Smooth muscle cell (in vitro differentiated cells): ENCODE data around the gene PRPF4. TPM values are rescaled to one million over a fixed set of nuclear protein-coding genes. Genes with fewer than 3 reads are reported as not detected.

ENCODE experiments used
- DNase-seq: peaks from one replicate; lab custom pipeline; 2025; ENCODE audit not compliant: unreplicated experiment; lab: John Stamatoyannopoulos, UW
- H2AFZ ChIP-seq: fragments of 200-600 bp; sonication (generic); 2 replicates; pipeline ENCODE4 v1.6.0; 2016; ENCODE audit warnings: antibody characterized with exemption, low read depth, mild to moderate bottlenecking
- H3F3A ChIP-seq: fragments of 200-600 bp; sonication (generic); 2 replicates; pipeline ENCODE4 v1.6.0; 2017; ENCODE audit warnings: antibody characterized with exemption, low read depth
- H3K27ac ChIP-seq: fragments of 200-600 bp; sonication (generic); 2 replicates; pipeline ENCODE4 v1.5.1; 2016; ENCODE audit warnings: low read depth, mild to moderate bottlenecking
- H3K27me3 ChIP-seq: fragments of 200-600 bp; sonication (generic); 2 replicates; pipeline ENCODE4 v1.6.1; 2016; ENCODE audit warnings: low read depth, mild to moderate bottlenecking
- H3K36me3 ChIP-seq: fragments of 200-600 bp; sonication (generic); 2 replicates; pipeline ENCODE4 v1.5.1; 2016; ENCODE audit warnings: low read depth
- H3K4me1 ChIP-seq: fragments of 200-600 bp; sonication (generic); 2 replicates; pipeline ENCODE4 v1.5.1; 2016; ENCODE audit warnings: low read depth
- H3K4me2 ChIP-seq: fragments of 200-600 bp; sonication (generic); 2 replicates; pipeline ENCODE4 v1.6.0; 2016; ENCODE audit warnings: mild to moderate bottlenecking
- H3K4me3 ChIP-seq: fragments of 200-600 bp; sonication (generic); 2 replicates; pipeline ENCODE4 v1.5.1; 2016; ENCODE audit warnings: mild to moderate bottlenecking
- H3K79me2 ChIP-seq: fragments of 200-600 bp; sonication (generic); 2 replicates; pipeline ENCODE4 v1.6.0; 2016; ENCODE audit warnings: low read depth, mild to moderate bottlenecking
- H3K9ac ChIP-seq: fragments of 200-600 bp; sonication (generic); 2 replicates; pipeline ENCODE4 v1.6.0; 2016; ENCODE audit warnings: low read depth
- H3K9me3 ChIP-seq: fragments of 200-600 bp; sonication (generic); replicated peaks from 2 replicates; pipeline ENCODE4 v1.5.1; 2016; ENCODE audit warnings: low read depth
- H4K20me1 ChIP-seq: fragments of 200-600 bp; sonication (generic); 2 replicates; pipeline ENCODE4 v1.6.0; 2016; ENCODE audit warnings: low read depth
- CTCF ChIP-seq: fragments of 200-600 bp; sonication (generic); IDR thresholded peaks from 2 replicates; pipeline ENCODE4 v1.5.1; 2017; ENCODE audit warnings: borderline replicate concordance, mild to moderate bottlenecking, antibody characterized with exemption; ENCODE audit not compliant: insufficient read depth, poor library complexity, severe bottlenecking
- WGBS: methylation state at CpG from one replicate; pipeline ENCODE4 v1.1.7; 2016; ENCODE audit warnings: low lambda C conversion rate; 5-methylcytosine and 5-hydroxymethylcytosine counted together
- polyA plus RNA-seq: library from polyadenylated mRNA; unstranded; fragments of >200 nt; fragmentation: Nextera tagmentation; extraction: Ambion mirVana; gene quantifications from 2 replicates; pipeline ENCODE4 v1.2.1, GENCODE V29; 2016
- total RNA-seq: library from RNA; depleted of rRNA; stranded (reverse); fragments of >200 nt; gene quantifications from 2 replicates; pipeline ENCODE4 v1.2.3, GENCODE V29; 2014

PRPF4 gene
- total and polyA plus RNA-seq, 2 experiments from 2014 or later = 18.5 to 22.2 TPM

- H3F3A ChIP-seq = no peaks in the 10 kb centered on the region
- H3K9me3 ChIP-seq = no peaks in the 10 kb centered on the region
- H3K4me3 ChIP-seq = no peak overlapping the region
- H3K27ac ChIP-seq = no peak overlapping the region
- no peak for DNase-seq
- no peaks in the 10 kb centered on the region for H4K20me1 ChIP-seq
- no peaks in the 10 kb centered on the region for H3K79me2 ChIP-seq
- 77% methylated on average over 8 of the region's 8 CpGs for WGBS
- TF ChIP-seq CTCF = no peak
- H2AFZ ChIP-seq = no peak overlapping the region
- H3K27me3 ChIP-seq = no peaks in the 10 kb centered on the region
- no peaks in the 10 kb centered on the region for H3K36me3 ChIP-seq
- no peak overlapping the region for H3K9ac ChIP-seq
- no peaks in the 10 kb centered on the region for H3K4me1 ChIP-seq
- H3K4me2 ChIP-seq = no peak overlapping the region
Observed at GRCh38 chr9:113307396-113307975, 32.0 kb downstream of the PRPF4 start.

- Histone ChIP-seq H3K4me2 (no peak overlapping the region), H3K79me2 (no peaks in the 10 kb centered on the region), H3F3A (no peaks in the 10 kb centered on the region), H3K9ac (no peak overlapping the region), H3K27ac (no peak overlapping the region), H3K27me3 (no peaks in the 10 kb centered on the region), H3K36me3 (no peaks in the 10 kb centered on the region), H4K20me1 (no peaks in the 10 kb centered on the region), H3K9me3 (no peaks in the 10 kb centered on the region), H2AFZ (no peak overlapping the region), H3K4me1 (no peaks in the 10 kb centered on the region), H3K4me3 (no peak overlapping the region)
- TF ChIP-seq CTCF = peak; percentile 63
- no peak for DNase-seq
- 24% methylated on average over 2 of the region's 2 CpGs for WGBS
Observed at GRCh38 chr9:113309204-113309813, 33.9 kb downstream of the PRPF4 start.

- no peak for TF ChIP-seq CTCF
- Histone ChIP-seq H3K79me2 (no peaks in the 10 kb centered on the region), H3F3A (no peaks in the 10 kb centered on the region), H3K27ac (no peak overlapping the region), H2AFZ (no peak overlapping the region), H3K4me2 (no peak overlapping the region), H4K20me1 (no peaks in the 10 kb centered on the region), H3K4me3 (no peak overlapping the region), H3K36me3 (no peaks in the 10 kb centered on the region), H3K9me3 (no peaks in the 10 kb centered on the region), H3K4me1 (no peaks in the 10 kb centered on the region), H3K27me3 (no peaks in the 10 kb centered on the region), H3K9ac (no peak overlapping the region)
- DNase-seq = no peak
- 74% methylated on average over 3 of the region's 3 CpGs for whole genome bisulfite sequencing
Observed at GRCh38 chr9:113310538-113310937, 35.1 kb downstream of the PRPF4 start.

GRCh38 chr9:113311961-113312360 lies 36.5 kb downstream of the PRPF4 start:
- no peak overlapping the region for H3K27ac ChIP-seq

More at GRCh38 chr9:113311961-113312360, 36.5 kb downstream of the PRPF4 start:
- no peaks in the 10 kb centered on the region for H3F3A ChIP-seq
- no peak for TF ChIP-seq CTCF
- no peaks in the 10 kb centered on the region for H4K20me1 ChIP-seq
- H3K79me2 ChIP-seq = no peaks in the 10 kb centered on the region
- no peak overlapping the region for H2AFZ ChIP-seq
- no peak overlapping the region for H3K9ac ChIP-seq
- no peak overlapping the region for H3K4me3 ChIP-seq
- DNase-seq = no peak
- H3K36me3 ChIP-seq = no peaks in the 10 kb centered on the region
- H3K4me2 ChIP-seq = no peak overlapping the region
- WGBS = 89% methylated on average over 3 of the region's 3 CpGs
- H3K27me3 ChIP-seq = no peaks in the 10 kb centered on the region
- H3K4me1 ChIP-seq = no peaks in the 10 kb centered on the region
- H3K9me3 ChIP-seq = no peaks in the 10 kb centered on the region
